Erythroblast (primary cell): Measurements from ENCODE around the gene EEF1G.
A peak's percentile ranks its signal among the peaks of the same experiment; 100 is the strongest.
"Not testable (repeated sequence)": the region's sequence is repeated elsewhere in the genome, so short reads cannot be mapped to it uniquely, and the experiment has no call there.

Experiments
- DNase-seq, 2 experiments: peaks; one replicate each; lab custom pipeline; 2025; lab: John Stamatoyannopoulos, UW
- GATA1 ChIP-seq: IDR thresholded peaks from 2 replicates; pipeline ENCODE4 v1.6.1; 2011; ENCODE audit warnings: low read depth, mild to moderate bottlenecking, control low read depth, low read length, moderate library complexity
- POLR2A ChIP-seq: IDR thresholded peaks from 2 replicates; pipeline ENCODE4 v1.6.1; 2011; ENCODE audit warnings: mild to moderate bottlenecking, low read length

Gene EEF1G

GRCh38 chr11:62577046-62577714 is 3.5 kb upstream of the EEF1G start:
- no peak for TF ChIP-seq GATA1
- no peak for TF ChIP-seq POLR2A
- DNase-seq: no peak

GRCh38 chr11:62575837-62576236 is 2.1 kb upstream of the EEF1G start:
- DNase-seq: no peak
- TF ChIP-seq GATA1: no peak
- TF ChIP-seq POLR2A: no peak

GRCh38 chr11:62575156-62575555 is 1.5 kb upstream of the EEF1G start:
- TF ChIP-seq GATA1: no peak
- no peak for TF ChIP-seq POLR2A
- no peak for DNase-seq

DNA sequence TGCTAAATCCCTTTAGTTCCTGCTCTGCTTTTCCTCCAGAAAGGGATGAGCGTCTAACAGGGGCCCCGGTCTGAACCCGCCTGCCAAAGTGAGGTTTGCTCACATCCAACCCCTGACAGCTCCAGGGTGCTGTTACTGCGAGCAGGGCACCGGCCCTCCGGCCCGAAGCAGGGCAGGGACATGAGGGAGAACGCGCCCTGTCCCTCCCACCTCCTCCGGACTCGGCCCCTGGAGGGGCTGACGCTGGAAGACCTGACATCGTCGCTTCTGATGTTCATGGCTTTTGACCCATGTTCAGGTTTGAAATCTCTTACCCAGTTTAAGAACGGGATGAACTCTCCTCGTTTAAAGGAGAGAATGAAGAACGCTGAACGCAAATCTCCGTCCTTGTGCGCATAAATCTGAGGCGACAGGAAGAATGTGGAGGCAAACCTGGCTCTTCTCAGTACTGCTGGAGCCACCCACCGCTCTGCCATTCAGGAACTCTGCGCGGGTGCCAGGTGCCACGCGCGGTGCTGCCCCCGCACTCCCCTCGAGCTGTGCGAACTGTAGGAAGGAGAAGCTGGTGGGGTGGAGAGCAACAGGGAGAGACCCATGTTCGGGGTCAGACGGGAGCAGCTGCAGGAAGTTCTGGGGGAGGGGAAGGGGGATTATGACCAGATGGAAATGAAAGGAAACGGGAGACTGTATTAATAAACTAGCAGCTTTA is 826 bp upstream of the EEF1G start:
- DNase-seq: no peak
- TF ChIP-seq GATA1: no peak
- no peak for TF ChIP-seq POLR2A

GRCh38 chr11:62573006-62573591 is 592 bp downstream of the EEF1G start:
- no peak for TF ChIP-seq POLR2A
- TF ChIP-seq GATA1: no peak
- peak; percentile 55 to 64 for DNase-seq

DNA sequence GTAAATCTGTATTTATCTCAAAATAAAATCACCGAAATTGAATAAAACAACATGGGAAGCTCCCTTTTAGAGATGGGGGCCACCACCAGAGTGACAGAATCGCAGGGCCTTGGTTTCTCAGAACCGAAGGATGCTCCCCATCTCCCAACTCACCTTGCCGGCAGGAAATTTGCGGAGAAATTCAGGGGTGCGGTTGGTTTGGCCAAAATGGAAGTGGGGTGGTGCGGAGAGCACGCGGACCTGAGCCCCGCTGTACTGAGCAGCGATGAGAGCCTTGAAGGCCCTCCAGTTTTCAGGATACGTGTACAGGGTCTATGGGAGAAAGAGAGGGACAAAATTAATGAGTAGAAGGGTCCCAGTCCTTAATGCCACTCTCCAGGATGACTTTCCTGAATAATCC is 1.3 kb downstream of the EEF1G start:
- TF ChIP-seq POLR2A (no peak), GATA1 (no peak)
- no peak for DNase-seq

- not testable (repeated sequence) for DNase-seq
Observed at GRCh38 chr11:62571493-62571892, 2.2 kb downstream of the EEF1G start.

- not testable (repeated sequence) for DNase-seq
Observed at GRCh38 chr11:62570903-62571302, 2.8 kb downstream of the EEF1G start.

GRCh38 chr11:62569611-62570010 is 4.1 kb downstream of the EEF1G start:
- DNase-seq: no peak
- TF ChIP-seq GATA1: no peak
- no peak for TF ChIP-seq POLR2A

DNA sequence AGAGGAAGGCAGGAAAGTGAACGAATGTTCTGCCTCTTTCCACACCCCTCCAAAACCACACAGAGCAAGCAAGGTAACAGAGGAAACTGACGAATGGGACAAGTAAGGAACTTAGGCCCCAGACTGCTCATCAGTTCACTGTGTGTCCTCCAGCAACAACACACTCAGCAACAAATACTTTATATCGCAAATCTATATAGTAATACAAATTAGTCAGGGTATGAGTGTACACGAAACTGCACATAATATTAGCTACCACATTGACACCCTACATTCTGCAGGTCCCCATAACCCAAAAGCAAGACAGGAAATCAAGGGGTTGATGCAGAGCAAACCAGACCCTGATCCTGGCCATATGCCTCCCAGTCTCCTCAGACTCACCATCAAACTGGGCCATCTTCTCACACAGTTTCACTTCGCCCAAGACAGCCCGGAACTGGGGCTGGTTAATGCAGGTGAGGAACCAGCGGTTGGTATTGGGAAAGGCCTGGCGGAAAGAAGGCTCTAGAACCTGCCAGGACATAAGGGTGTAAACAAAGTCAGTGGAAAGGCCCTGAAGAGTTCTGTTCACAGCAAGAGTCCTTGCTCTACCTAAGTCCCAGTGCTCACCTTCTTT is 6.6 kb downstream of the EEF1G start:
- TF ChIP-seq GATA1 (no peak), POLR2A (no peak)
- DNase-seq: no peak

- DNase-seq: no peak
- TF ChIP-seq POLR2A (no peak), GATA1 (no peak)
Observed at GRCh38 chr11:62566247-62566646, 7.4 kb downstream of the EEF1G start.

DNA sequence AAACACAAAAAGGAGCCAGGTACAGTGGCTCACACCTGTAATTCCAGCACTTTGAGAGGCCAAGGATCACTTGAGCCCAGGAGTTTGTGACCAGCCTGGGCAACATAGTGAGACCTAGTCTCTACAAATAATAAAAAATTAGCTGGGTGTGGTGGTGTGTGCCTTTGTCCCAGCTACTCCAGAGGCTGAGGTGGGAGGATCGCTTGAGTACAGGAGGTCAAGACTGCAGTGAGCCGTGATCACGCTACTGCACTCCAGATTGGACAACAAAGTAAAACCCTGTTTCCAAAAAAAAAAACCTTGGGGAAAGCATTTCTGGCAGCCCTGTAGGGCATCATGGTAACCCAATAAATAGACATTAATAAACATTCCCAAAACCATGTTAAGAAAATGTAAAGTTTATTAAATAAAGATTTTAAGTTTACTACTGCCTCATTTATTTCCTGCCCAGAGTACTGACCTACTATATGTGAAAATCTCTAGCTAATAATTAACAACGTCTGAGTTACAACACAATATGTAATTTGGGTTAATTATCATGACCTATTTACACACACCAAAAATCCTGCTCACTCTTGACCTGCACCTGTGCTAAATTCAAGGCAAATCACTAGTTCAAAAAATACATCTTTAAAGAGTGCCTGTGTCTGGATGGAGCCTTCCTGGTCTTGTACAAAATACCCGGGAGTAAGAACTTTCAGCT is 8.4 kb downstream of the EEF1G start:
- TF ChIP-seq POLR2A: no peak
- TF ChIP-seq GATA1: no peak
- DNase-seq: no peak

DNA sequence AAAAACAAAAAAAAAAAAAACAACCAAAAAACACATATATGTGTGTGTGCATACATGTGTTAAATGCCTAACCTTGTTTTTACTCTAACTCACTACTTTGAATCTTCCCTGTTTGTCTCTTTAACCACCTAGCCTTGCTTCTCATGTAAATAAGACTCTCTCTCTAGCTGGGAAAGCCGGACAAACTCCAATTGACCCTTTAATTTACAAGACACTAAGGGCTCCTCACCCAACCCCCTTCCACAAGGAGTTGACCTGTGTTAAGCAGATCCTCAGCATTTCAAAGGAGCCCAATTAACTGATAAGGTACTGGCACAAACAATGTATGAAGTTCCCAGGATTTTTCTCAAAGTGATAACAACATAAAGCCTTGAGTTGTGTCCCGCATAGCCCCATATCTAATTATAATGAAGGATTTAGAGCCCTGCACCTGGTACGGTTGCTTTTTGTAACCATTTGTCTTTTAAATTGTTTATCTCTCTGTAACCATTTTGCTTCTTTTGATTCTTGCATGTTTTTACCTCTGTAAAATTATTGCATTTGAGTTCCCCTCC is 11.9 kb downstream of the EEF1G start:
- DNase-seq: not testable (repeated sequence)

GRCh38 chr11:62560566-62561103 is 13.1 kb downstream of the EEF1G start:
- DNase-seq: peak; percentile 80 to 89
- TF ChIP-seq POLR2A (no peak), GATA1 (no peak)

GRCh38 chr11:62559626-62560025 is 14.1 kb downstream of the EEF1G start:
- not testable (repeated sequence) for DNase-seq
